Psoas muscle (tissue), 8 donors: ENCODE measurements around the gene CCND3. TPM values are rescaled to one million over a fixed set of nuclear protein-coding genes. Genes with fewer than 3 reads are reported as not detected.

ENCODE experiments used
- ATAC-seq, 4 donors: fragments of 200-7000 bp; cut with Tn5 transposase; one replicate each; pipeline ENCODE4 v1.9.1; 2020; ENCODE audit warnings: moderate library complexity in 3 of 4, mild to moderate bottlenecking in 2 of 4
- DNase-seq, 2 donors: peaks; one replicate each; pipeline ENCODE4 v3.0.0-alpha.2; 2020
- H3K27ac ChIP-seq: fragments of 200-600 bp; one replicate; pipeline ENCODE4 v1.8.0; 2022
- H3K27me3 ChIP-seq, 3 donors: fragments of 200-600 bp in 1 of 3; one replicate each; pipeline versions ENCODE4 v1.6.1 to v1.8.0; 2013 to 2022; ENCODE audit warnings: low read length in 2 of 3, mild to moderate bottlenecking in 2 of 3, moderate library complexity in 1 of 3; ENCODE audit not compliant: insufficient read depth in 3 of 3
- H3K36me3 ChIP-seq, 2 donors: fragments of 200-600 bp in 1 of 2; one replicate each; pipeline versions ENCODE4 v1.6.1 to v1.8.0; 2013 to 2022; ENCODE audit warnings: low read depth in 1 of 2, mild to moderate bottlenecking in 1 of 2, moderate library complexity in 1 of 2; ENCODE audit not compliant: insufficient read depth in 1 of 2
- H3K4me1 ChIP-seq: fragments of 200-600 bp; one replicate; pipeline ENCODE4 v1.8.0; 2022
- H3K4me3 ChIP-seq: fragments of 200-600 bp; one replicate; pipeline ENCODE4 v1.8.0; 2022; ENCODE audit warnings: mild to moderate bottlenecking
- H3K9me3 ChIP-seq: fragments of 200-600 bp; one replicate; pipeline ENCODE4 v1.8.0; 2022
- CTCF ChIP-seq: fragments of 200-600 bp; IDR thresholded peaks from one replicate; pipeline ENCODE4 v1.8.0; 2022; ENCODE audit warnings: antibody characterized with exemption
- WGBS, 3 donors: extraction: QIAGEN DNeasy Blood & Tissue Kit; methylation state at CpG; one replicate each; pipeline versions ENCODE4 v1.1.6 to v1.1.7; 2013; 5-methylcytosine and 5-hydroxymethylcytosine counted together
- intact Hi-C, 2 donors: fragments of 100-400 bp; cut with DNase I; formaldehyde crosslinking; loops; one replicate each; pipeline versions ENCODE4 v1.11.0 to v1.14.2; 2022
- polyA plus RNA-seq, 3 donors: library from polyadenylated mRNA; stranded (reverse); fragments of 200-250 nt; gene quantifications; one replicate each; pipeline ENCODE4 v1.2.3, GENCODE V29; 2013
- total RNA-seq, 4 donors: library from RNA; stranded (reverse); fragmentation: NEBNext Ultra II Directional in 2 of 4; extraction: Animal tissue kit (Norgen Biotek cat#: 25700) in 2 of 4; gene quantifications; one replicate each; pipeline versions ENCODE4 v1.2.1 to v1.2.4, GENCODE V29; 2021 to 2023
- donor health status: healthy with polysubstance abuse.
- donor health status: DM: no; HTN: no; CAD: no; lungs with moderate emphysema.
- donor health status: Bipolar disorder and iron deficiency.
- donor health status: healthy.
- donor health status: DM: yes; HTN: yes; CAD: no.
- donor health status: DM: no; HTN: no; CAD: no.
- donor health status: DM: no; HTN: no; CAD: no.
- donor health status: DM: yes; HTN: yes; CAD: no.

Gene CCND3
- total and polyA plus RNA-seq, 7 donors: 9.2 to 29.1 (median 19.9) TPM

DNA sequence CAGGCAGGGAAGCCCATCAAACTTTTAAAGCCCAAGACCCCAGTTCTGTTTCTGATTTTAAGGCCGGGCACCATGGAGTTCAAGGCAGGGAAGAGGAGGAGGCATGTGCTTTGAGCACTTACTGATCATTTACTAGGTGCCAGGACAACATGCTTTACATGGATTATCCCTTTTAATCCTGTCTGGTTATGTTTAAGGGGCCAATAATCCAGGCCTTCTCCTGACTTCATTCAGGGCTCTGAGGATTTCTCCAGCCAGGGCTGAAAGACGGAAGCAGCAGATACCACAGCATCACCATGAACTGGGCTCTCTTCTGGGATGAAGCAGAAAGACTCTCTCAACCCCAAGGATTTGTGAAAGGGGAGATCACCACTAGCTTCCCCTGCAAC is 4.1 kb downstream of the CCND3 start:
- WGBS, 3 donors: 48 to 74% (median 58%) methylated on average over 2 of the region's 2 CpGs
- H3K4me1 ChIP-seq: peaks cover 22% of the 10 kb centered on the region
- no peak overlapping the region for H3K4me3 ChIP-seq
- no peaks in the 10 kb centered on the region for H3K9me3 ChIP-seq
- intact Hi-C loops: loop anchor here (2.0 to 5.0 kb wide), 3 partner anchors 15 to 107 kb away; no protein-coding TSS in a partner anchor
- H3K27me3 ChIP-seq: no peaks in the 10 kb centered on the region
- ATAC-seq (no peak), DNase-seq (no peak)
- H3K36me3 ChIP-seq: peaks cover 0 to 31% of the 10 kb centered on the region in 2 donors
- no peak overlapping the region for H3K27ac ChIP-seq
- no peak for TF ChIP-seq CTCF

DNA sequence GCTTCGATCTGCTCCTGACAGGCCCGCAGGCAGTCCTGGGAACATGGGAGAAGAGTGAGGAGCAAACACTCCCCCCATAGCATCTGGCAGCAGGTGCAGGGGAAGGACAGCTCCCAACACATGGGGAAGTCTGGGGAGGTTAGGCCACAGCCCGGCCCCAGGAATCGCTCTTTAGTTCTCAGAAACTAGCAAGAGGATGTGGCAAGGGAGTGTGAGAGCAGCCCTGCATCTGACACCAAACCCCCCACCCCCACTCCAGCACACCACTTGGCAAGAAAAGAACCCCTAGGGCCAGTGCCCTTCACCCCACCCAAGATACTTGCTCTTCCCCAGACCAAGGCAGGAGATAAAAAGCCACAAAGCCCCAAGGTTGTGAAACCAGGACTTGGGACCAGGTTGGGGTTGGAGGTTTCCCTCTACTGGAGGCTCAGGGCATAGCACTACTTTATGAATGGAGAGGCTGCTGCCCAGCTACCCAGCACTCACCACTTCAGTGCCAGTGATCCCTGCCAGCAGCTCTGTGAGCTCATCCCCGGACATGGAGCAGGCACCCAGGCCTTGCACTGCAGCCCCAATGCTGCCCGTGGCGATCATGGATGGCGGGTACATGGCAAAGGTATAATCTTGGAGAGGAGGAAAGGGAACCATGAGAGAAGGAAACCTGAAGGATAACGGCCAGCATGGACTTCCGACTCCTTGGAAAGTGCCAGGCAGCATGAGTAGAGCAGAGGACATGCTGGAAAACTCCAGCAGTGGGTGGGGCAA is 5.4 kb downstream of the CCND3 start:
- Histone ChIP-seq H3K27ac (peak overlapping the region; percentile 7), H3K4me1 (peaks cover 18% of the 10 kb centered on the region), H3K36me3 (peaks cover 7 to 43% of the 10 kb centered on the region in 2 donors), H3K4me3 (peak overlapping the region; percentile 2), H3K9me3 (no peaks in the 10 kb centered on the region), H3K27me3 (no peaks in the 10 kb centered on the region)
- DNase-seq: peak; percentile 67 to 85
- WGBS, 3 donors: 35 to 41% (median 38%) methylated on average over 10 of the region's 10 CpGs
- TF ChIP-seq CTCF: peak; percentile 81
- ATAC-seq: peak; percentile 87 to 96 (median 92)
- intact Hi-C loops: loop anchor here (2.0 to 5.0 kb wide), 3 partner anchors 13 to 109 kb away; no protein-coding TSS in a partner anchor

DNA sequence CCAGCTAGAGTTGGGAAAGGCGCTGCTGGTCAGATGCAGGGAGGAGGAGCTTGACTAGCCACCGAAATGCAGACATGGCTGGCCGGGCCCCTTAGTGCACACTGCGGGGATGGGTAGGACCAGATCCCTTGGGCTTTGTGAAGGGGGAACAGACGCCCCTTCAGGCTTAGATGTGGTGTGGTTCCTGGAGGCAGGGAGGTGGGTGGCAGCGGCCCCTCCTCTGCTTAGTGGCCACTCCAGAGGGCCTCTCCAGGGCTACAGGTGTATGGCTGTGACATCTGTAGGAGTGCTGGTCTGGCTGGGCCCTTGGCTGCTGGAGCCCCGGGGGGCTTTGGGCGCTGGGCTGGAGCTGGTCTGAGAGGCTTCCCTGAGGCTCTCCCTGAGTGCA is 5.9 kb downstream of the CCND3 start:
- H3K36me3 ChIP-seq: peaks cover 9 to 49% of the 10 kb centered on the region in 2 donors
- no peaks in the 10 kb centered on the region for H3K9me3 ChIP-seq
- no peak overlapping the region for H3K27ac ChIP-seq
- no peaks in the 10 kb centered on the region for H3K27me3 ChIP-seq
- H3K4me3 ChIP-seq: no peak overlapping the region
- DNase-seq: no peak
- 70 to 82% (median 74%) methylated on average over 7 to 8 of the region's 8 CpGs for WGBS, 3 donors
- intact Hi-C loops: loop anchor here (2.0 to 5.0 kb wide), 3 partner anchors 13 to 109 kb away; no protein-coding TSS in a partner anchor
- no peak for ATAC-seq
- no peak for TF ChIP-seq CTCF
- peaks cover 18% of the 10 kb centered on the region for H3K4me1 ChIP-seq

DNA sequence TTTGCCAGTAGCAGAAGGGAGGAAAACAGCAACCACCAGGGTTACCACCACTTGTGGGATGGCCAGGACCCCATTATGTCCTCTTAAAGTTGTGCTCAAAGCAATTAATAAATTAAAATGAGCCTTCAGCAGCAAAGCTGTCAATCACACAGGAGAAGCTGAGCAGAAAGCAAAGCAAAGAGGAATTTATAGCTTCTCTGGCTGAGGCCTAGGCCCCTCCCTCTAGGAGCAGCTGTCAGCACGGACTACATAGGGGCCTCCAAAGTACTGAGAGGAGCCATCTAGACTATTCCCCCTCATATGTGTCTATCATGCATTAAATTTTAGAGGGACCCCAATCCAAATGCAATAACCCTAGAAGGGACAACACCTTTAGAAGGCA is 6.4 kb downstream of the CCND3 start:
- Histone ChIP-seq H3K36me3 (peaks cover 11 to 54% of the 10 kb centered on the region in 2 donors), H3K27ac (no peak overlapping the region), H3K4me1 (peaks cover 18% of the 10 kb centered on the region), H3K9me3 (no peaks in the 10 kb centered on the region), H3K27me3 (no peaks in the 10 kb centered on the region), H3K4me3 (no peak overlapping the region)
- ATAC-seq (no peak), DNase-seq (no peak)
- whole genome bisulfite sequencing, 3 donors: 40 to 53% (median 43%) methylated on average over 1 of the region's 1 CpG
- TF ChIP-seq CTCF: no peak
- intact Hi-C loops: loop anchor here in 1 of 2 donors (5.0 kb wide), 1 partner anchor 107 kb away; no protein-coding TSS in a partner anchor
